ENCODE measurements around the gene ANKS1A. TPM values are rescaled to one million over a fixed set of nuclear protein-coding genes. Genes with fewer than 3 reads are reported as not detected.

ANKS1A gene
- total and polyA plus RNA-seq, 2 experiments from 2014 or later, result 12.1 to 31.9 TPM

GRCh38 chr6:35044145-35044745 lies 155.2 kb downstream of the ANKS1A start:
- no peak for TF ChIP-seq JUNB (IDR thresholded peaks at IDR 0.05; ENCODE audit: unreplicated experiment)
- TF ChIP-seq EZH2phosphoT487 (IDR thresholded peaks at IDR 0.05; ENCODE audit: unreplicated experiment), result no peak
- TF ChIP-seq ZNF114 (CRISPR knock-in tag; IDR thresholded peaks at IDR 0.05), result no peak
- TF ChIP-seq ZNF331 (CRISPR knock-in tag; IDR thresholded peaks at IDR 0.05; ENCODE audit: low read depth), result no peak
- no peak for TF ChIP-seq CTCF (conservative IDR thresholded peaks at IDR 0.05; ENCODE audit: low read depth in 2 of 2)
- no peak for TF ChIP-seq STAT1 (IDR thresholded peaks at IDR 0.05; ENCODE audit: unreplicated experiment)
- TF ChIP-seq, protein P1, sequence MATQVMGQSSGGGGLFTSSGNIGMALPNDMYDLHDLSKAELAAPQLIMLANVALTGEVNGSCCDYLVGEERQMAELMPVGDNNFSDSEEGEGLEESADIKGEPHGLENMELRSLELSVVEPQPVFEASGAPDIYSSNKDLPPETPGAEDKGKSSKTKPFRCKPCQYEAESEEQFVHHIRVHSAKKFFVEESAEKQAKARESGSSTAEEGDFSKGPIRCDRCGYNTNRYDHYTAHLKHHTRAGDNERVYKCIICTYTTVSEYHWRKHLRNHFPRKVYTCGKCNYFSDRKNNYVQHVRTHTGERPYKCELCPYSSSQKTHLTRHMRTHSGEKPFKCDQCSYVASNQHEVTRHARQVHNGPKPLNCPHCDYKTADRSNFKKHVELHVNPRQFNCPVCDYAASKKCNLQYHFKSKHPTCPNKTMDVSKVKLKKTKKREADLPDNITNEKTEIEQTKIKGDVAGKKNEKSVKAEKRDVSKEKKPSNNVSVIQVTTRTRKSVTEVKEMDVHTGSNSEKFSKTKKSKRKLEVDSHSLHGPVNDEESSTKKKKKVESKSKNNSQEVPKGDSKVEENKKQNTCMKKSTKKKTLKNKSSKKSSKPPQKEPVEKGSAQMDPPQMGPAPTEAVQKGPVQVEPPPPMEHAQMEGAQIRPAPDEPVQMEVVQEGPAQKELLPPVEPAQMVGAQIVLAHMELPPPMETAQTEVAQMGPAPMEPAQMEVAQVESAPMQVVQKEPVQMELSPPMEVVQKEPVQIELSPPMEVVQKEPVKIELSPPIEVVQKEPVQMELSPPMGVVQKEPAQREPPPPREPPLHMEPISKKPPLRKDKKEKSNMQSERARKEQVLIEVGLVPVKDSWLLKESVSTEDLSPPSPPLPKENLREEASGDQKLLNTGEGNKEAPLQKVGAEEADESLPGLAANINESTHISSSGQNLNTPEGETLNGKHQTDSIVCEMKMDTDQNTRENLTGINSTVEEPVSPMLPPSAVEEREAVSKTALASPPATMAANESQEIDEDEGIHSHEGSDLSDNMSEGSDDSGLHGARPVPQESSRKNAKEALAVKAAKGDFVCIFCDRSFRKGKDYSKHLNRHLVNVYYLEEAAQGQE (IDR thresholded peaks at IDR 0.05; ENCODE audit: unreplicated experiment), result no peak
- no peak for TF ChIP-seq EZH2 (IDR thresholded peaks at IDR 0.05; ENCODE audit: low read depth, unreplicated experiment)
- TF ChIP-seq NANOG (IDR thresholded peaks at IDR 0.05; ENCODE audit: borderline replicate concordance), result no peak
- no peak for TF ChIP-seq CREB1 (CRISPR knock-in tag; IDR thresholded peaks at IDR 0.05; ENCODE audit: low read depth)
- no peak for TF ChIP-seq POLR2AphosphoS5 (IDR thresholded peaks at IDR 0.05; ENCODE audit: low read depth)
- TF ChIP-seq ETS1 (IDR thresholded peaks at IDR 0.05), result no peak
- TF ChIP-seq, protein P2, sequence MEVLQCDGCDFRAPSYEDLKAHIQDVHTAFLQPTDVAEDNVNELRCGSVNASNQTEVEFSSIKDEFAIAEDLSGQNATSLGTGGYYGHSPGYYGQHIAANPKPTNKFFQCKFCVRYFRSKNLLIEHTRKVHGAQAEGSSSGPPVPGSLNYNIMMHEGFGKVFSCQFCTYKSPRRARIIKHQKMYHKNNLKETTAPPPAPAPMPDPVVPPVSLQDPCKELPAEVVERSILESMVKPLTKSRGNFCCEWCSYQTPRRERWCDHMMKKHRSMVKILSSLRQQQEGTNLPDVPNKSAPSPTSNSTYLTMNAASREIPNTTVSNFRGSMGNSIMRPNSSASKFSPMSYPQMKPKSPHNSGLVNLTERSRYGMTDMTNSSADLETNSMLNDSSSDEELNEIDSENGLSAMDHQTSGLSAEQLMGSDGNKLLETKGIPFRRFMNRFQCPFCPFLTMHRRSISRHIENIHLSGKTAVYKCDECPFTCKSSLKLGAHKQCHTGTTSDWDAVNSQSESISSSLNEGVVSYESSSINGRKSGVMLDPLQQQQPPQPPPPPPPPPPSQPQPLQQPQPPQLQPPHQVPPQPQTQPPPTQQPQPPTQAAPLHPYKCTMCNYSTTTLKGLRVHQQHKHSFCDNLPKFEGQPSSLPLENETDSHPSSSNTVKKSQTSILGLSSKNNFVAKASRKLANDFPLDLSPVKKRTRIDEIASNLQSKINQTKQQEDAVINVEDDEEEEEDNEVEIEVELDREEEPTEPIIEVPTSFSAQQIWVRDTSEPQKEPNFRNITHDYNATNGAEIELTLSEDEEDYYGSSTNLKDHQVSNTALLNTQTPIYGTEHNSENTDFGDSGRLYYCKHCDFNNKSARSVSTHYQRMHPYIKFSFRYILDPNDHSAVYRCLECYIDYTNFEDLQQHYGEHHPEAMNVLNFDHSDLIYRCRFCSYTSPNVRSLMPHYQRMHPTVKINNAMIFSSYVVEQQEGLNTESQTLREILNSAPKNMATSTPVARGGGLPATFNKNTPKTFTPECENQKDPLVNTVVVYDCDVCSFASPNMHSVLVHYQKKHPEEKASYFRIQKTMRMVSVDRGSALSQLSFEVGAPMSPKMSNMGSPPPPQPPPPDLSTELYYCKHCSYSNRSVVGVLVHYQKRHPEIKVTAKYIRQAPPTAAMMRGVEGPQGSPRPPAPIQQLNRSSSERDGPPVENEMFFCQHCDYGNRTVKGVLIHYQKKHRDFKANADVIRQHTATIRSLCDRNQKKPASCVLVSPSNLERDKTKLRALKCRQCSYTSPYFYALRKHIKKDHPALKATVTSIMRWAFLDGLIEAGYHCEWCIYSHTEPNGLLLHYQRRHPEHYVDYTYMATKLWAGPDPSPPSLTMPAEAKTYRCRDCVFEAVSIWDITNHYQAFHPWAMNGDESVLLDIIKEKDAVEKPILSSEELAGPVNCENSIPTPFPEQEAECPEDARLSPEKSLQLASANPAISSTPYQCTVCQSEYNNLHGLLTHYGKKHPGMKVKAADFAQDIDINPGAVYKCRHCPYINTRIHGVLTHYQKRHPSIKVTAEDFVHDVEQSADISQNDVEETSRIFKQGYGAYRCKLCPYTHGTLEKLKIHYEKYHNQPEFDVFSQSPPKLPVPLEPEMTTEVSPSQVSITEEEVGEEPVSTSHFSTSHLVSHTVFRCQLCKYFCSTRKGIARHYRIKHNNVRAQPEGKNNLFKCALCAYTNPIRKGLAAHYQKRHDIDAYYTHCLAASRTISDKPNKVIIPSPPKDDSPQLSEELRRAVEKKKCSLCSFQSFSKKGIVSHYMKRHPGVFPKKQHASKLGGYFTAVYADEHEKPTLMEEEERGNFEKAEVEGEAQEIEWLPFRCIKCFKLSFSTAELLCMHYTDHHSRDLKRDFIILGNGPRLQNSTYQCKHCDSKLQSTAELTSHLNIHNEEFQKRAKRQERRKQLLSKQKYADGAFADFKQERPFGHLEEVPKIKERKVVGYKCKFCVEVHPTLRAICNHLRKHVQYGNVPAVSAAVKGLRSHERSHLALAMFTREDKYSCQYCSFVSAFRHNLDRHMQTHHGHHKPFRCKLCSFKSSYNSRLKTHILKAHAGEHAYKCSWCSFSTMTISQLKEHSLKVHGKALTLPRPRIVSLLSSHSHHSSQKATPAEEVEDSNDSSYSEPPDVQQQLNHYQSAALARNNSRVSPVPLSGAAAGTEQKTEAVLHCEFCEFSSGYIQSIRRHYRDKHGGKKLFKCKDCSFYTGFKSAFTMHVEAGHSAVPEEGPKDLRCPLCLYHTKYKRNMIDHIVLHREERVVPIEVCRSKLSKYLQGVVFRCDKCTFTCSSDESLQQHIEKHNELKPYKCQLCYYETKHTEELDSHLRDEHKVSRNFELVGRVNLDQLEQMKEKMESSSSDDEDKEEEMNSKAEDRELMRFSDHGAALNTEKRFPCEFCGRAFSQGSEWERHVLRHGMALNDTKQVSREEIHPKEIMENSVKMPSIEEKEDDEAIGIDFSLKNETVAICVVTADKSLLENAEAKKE (CRISPR knock-in tag; IDR thresholded peaks at IDR 0.05), result no peak
- H3K27me3 Mint-ChIP-seq (ENCODE audit: insufficient read depth, low read depth, poor library complexity), result peaks cover 6% of the 10 kb centered on the region
- no peak overlapping the region for H3K4me3 Mint-ChIP-seq
- Histone ChIP-seq H3K79me2 (replicated peaks; ENCODE audit: insufficient read depth) (no peaks in the 10 kb centered on the region; the same call in 1 of the 2 replicates), H3K4me2 (peak overlapping the region; percentile 6), H3K4me1 (ENCODE audit: insufficient read depth) (peaks cover 76% of the 10 kb centered on the region), H3K4me3 (no peak overlapping the region), H3K9me2 (ENCODE audit: insufficient read depth) (no peaks in the 10 kb centered on the region), H3K36me3 (ENCODE audit: insufficient read depth) (no peaks in the 10 kb centered on the region), H3K27ac (ENCODE audit: low read depth) (peak overlapping the region; percentile 66), H2AFZ (no peak overlapping the region), H3K27me3 (ENCODE audit: insufficient read depth) (no peaks in the 10 kb centered on the region), H4K20me1 (replicated peaks; ENCODE audit: insufficient read depth) (no peaks in the 10 kb centered on the region), H3F3A (replicated peaks; ENCODE audit: low read depth) (no peaks in the 10 kb centered on the region; the same call in 1 of the 2 replicates)
- H3K36me3 Mint-ChIP-seq (ENCODE audit: low read depth), result peaks cover 9% of the 10 kb centered on the region; the same call in 2 of the 3 replicates
- peak overlapping the region; percentile 93 for H3K27ac Mint-ChIP-seq
- DNase-seq (ENCODE audit: low spot score), result peak; percentile 36
- peak; percentile 5; the same call in 2 of the 3 replicates for ATAC-seq
- H3K9me3 Mint-ChIP-seq, result no peaks in the 10 kb centered on the region
- H3K4me1 Mint-ChIP-seq, result peaks cover 68% of the 10 kb centered on the region

All from GM23338 (cell line).